Epithelial cell of esophagus (primary cell): ENCODE measurements around the gene KCNQ2.
"Not testable (repeated sequence)": the region's sequence is repeated elsewhere in the genome, so short reads cannot be mapped to it uniquely, and the experiment has no call there.

Experiments used
- DNase-seq: peaks from one replicate; pipeline ENCODE4 v3.0.0; 2010; ENCODE audit warnings: low read depth
- H3K4me3 ChIP-seq: 2 replicates; pipeline ENCODE4 v1.5.1; 2011; ENCODE audit warnings: mild to moderate bottlenecking, low read length, control low read depth
- TF ChIP-seq, protein P1 (sequence below): IDR thresholded peaks from 2 replicates; pipeline ENCODE4 v1.5.1; 2011; ENCODE audit warnings: low read depth, mild to moderate bottlenecking, low read length, control low read depth, inconsistent platforms; ENCODE audit not compliant: insufficient read depth; ENCODE audit errors: missing control alignments

KCNQ2 gene

DNA sequence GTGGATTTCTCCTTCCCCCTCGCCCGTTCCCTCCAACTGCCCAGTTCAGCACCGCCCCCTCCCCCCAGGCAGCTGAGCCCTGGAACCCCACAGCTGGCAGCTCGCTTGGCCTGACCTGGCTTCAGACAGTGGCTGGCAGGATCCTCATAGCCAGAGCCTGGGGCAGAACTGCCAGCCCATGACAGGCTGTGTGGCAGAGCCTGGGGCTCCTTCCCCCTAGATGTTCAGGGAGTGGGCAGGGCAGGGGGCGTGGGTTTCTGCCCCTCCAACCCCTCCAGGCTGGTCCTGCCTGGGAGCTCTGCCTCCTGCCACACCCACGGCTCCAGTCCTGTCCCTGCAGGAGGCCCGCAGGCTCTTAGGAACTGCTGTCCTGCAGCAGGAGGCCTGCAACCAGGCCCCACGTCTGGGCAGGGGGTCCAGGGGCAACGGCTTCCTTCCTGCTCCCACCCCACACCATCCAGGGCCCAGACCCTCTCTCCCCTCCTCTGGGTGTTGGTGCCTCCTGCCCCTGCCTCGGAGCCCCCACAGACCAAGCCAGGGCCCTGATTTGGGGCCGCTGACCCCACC lies 9.6 kb upstream of the KCNQ2 start:
- no peak for DNase-seq
- TF ChIP-seq, protein P1, sequence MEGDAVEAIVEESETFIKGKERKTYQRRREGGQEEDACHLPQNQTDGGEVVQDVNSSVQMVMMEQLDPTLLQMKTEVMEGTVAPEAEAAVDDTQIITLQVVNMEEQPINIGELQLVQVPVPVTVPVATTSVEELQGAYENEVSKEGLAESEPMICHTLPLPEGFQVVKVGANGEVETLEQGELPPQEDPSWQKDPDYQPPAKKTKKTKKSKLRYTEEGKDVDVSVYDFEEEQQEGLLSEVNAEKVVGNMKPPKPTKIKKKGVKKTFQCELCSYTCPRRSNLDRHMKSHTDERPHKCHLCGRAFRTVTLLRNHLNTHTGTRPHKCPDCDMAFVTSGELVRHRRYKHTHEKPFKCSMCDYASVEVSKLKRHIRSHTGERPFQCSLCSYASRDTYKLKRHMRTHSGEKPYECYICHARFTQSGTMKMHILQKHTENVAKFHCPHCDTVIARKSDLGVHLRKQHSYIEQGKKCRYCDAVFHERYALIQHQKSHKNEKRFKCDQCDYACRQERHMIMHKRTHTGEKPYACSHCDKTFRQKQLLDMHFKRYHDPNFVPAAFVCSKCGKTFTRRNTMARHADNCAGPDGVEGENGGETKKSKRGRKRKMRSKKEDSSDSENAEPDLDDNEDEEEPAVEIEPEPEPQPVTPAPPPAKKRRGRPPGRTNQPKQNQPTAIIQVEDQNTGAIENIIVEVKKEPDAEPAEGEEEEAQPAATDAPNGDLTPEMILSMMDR = no peak
- no peak overlapping the region for H3K4me3 ChIP-seq

DNA sequence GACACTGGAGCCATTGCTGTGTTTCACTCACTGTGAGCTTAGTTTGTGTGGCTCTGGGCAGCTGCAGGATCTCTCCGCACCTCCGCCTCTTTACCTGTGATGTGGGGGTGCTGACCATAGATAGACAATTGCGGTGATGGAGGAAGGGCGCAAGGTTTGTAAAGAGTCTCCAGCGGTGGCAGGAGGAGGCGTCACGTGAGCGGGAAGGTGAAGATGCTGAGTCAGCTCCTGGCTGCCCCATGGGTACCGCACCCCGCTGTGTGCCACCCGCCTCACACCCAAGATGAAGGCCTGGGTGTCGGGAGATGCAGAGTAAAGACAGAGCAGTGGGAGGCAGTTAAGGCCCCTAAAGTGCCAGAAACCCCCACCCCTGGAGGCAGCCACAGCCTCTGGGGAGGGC lies 9.0 kb upstream of the KCNQ2 start:
- no peak for DNase-seq
- TF ChIP-seq, protein P1 = no peak

DNA sequence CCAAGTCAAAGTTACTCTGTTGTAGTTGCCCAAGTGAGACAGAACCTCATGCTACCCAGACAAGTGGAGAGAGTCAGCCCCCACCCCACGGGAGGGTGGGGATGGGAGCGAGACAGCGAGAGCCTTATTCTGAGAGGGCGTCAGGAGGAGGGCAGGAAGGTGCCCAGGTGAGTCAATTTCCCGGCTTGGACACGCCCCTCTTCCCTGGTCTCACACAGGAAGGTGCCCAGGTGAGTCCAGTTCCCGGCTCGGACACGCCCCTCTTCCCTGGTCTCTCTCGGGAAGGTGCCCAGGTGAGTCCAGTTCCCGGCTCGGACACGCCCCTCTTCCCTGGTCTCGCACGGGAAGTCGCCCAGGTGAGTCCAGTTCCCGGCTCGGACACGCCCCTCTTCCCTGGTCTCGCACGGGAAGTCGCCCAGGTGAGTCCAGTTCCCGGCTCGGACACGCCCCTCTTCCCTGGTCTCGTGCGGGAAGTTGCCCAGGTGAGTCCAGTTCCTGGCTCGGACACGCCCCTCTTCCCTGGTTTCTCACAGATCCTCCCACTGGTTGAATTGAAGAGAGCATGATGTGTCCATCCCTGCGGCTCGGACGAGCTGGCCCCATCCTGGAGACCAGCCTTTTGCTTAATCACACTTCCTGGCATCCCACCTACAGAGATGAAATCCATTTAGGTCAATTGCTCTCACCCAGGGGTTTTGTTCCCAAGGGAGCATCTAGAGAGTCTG lies 7.4 kb upstream of the KCNQ2 start:
- DNase-seq, H3K4me3 ChIP-seq: not testable (repeated sequence)

More for the DNA sequence above, 9.0 kb upstream of the KCNQ2 start:
- no peak overlapping the region for H3K4me3 ChIP-seq

DNA sequence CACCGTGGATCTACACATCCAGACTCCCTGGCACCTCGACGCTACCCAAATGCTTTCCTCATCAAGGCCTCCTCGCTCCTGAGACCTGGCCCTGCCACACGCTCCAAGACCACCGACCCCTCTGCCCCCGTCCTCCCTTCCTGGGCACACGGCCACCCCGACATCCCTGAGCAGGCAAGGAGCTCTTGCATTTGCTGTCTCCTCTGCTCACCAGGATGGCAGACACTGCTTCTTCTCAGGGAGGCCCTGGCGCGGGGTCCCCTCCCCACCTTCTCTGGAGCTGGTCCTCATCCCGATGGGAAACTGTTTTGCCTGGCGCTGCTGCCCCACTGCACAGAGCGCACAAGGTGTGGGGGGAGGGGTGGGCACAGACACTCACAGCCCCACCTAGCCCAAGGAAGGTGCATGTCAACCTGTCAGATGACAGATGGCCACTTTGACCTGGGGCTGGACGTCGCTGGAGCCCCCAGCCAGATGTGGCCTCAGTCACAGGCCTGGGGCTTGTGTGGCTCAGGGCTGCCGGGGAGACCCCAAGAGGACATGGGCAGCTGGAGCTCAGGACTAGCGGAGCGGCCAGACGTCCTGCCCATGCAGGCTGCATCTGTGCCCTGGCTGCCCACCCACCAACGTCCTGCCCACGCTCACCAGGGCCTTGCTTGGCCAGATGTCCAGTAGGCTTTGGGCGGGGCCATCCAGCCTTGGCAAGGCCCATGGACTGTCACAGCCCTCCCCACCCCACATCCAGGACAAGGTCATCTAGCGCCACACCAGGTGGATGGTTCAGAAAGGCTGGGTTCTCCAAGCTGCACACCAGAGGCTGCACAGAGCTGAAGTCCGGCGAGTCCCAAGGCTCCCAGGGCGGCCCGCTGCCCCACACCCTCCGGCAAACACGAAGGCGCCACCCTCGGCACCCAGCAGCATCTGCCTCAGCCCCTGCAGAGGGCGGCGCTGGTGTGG lies 6.2 kb upstream of the KCNQ2 start:
- TF ChIP-seq, protein P1 = no peak
- H3K4me3 ChIP-seq = no peak overlapping the region
- no peak for DNase-seq

DNA sequence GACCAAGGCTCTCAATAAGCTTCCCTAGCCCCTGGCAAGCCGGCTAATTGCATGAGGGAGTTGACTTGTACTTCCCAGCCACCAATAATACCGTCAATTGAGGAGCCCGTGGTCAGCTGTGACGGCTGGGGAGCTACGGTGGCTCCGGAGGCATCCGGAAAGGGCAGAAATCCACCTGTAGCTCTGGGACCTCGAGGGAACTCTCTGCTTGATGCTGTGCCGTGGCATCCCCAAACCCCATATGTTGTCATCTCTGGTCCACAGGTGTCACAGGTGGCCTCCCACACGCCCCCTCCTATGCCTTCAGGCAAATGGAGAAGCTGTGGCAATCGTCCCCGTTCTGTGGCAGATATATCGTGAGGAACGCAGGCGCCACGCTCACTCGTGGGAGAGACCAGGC lies 5.5 kb upstream of the KCNQ2 start:
- TF ChIP-seq, protein P1 = no peak

DNA sequence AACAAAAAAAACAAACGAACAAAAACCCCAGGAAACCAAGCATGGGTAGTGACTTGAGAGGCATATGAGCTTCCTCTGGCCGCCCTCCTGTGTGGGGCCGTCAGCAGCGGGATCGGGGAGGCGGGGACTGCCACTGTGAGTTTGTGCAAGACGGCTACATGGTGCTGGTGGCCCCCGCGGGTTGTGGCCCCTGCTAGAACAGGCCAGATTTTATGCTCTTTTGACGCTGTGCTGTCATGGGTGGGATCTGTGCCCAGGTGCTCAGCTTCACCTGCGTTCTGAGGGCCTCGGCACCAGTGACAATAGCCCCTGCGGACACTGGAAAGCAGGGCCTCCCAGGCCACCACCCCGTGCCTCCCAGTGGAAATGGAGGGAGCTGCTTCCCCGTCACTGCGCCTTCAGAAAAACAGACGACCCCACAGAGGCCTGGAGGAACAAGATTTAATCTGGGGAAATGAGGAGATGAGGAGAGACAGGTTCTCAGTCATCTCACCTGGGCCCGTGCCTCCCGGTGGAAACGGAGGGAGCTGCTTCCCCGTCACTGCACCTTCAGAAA lies 4.7 kb upstream of the KCNQ2 start:
- H3K4me3 ChIP-seq = no peak overlapping the region
- TF ChIP-seq, protein P1 = no peak
- DNase-seq = no peak

More for the DNA sequence above, 5.5 kb upstream of the KCNQ2 start:
- no peak overlapping the region for H3K4me3 ChIP-seq
- no peak for DNase-seq

DNA sequence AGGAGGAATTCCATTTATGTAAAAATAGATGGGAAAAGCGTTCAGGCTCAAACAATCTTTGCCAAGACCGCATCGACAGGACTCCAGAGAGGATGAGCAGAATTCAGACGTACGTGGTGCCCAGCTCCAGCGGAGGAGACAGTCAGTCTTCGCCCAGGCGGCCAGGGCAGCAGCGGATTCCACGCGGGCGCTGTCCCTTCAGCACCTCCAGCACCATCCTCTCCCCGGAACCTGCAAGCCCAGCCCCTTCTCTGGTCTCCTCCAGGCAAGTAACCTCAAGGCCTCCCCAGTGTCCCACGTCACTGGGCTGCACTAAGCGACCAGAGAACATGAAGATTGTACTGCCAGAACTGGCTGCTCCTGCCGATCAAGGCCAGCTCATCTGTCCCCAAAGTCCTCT lies 2.8 kb upstream of the KCNQ2 start:
- TF ChIP-seq, protein P1 = no peak
- peak; percentile 41 for DNase-seq
- no peak overlapping the region for H3K4me3 ChIP-seq
